GM21381 (cell line): Measurements from ENCODE around the gene GRPR.
"Not testable (repeated sequence)": the region's sequence is repeated elsewhere in the genome, so short reads cannot be mapped to it uniquely, and the experiment has no call there.

Source experiments
- ATAC-seq: cut with Tn5 transposase; IDR thresholded peaks from one replicate; pipeline ENCODE4 v1.9.1; 2021; ENCODE audit warnings: mild to moderate bottlenecking, moderate library complexity; ENCODE audit not compliant: unreplicated experiment

Gene GRPR

DNA sequence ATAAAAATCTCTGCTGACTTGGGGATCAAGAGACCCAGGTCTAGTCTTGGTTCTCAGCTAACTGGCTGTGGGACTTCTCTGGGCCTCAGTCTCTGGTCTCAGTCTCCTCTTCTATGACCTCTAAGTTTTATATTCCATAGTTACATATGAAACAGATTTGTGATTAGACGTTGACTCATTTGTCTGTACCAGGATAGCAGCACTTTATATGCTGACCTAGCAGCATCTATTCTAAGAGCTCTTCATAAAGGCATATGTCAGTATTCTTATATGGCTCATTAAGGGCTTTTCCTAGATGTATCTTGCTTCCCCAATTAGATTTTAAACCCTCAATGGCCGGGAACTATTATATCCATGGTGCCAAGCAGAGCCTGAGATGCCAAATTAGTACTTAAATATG is 12.7 kb downstream of the GRPR start:
- no peak for ATAC-seq

- ATAC-seq: peak; percentile 86
Measured at GRCh38 chrX:16137416-16138107, 14.2 kb downstream of the GRPR start.

- no peak for ATAC-seq
Measured at GRCh38 chrX:16138108-16138427, 14.7 kb downstream of the GRPR start.

- no peak for ATAC-seq
Measured at GRCh38 chrX:16140448-16140847, 17.1 kb downstream of the GRPR start.

GRCh38 chrX:16140983-16141382 is 17.6 kb downstream of the GRPR start:
- ATAC-seq: no peak

DNA sequence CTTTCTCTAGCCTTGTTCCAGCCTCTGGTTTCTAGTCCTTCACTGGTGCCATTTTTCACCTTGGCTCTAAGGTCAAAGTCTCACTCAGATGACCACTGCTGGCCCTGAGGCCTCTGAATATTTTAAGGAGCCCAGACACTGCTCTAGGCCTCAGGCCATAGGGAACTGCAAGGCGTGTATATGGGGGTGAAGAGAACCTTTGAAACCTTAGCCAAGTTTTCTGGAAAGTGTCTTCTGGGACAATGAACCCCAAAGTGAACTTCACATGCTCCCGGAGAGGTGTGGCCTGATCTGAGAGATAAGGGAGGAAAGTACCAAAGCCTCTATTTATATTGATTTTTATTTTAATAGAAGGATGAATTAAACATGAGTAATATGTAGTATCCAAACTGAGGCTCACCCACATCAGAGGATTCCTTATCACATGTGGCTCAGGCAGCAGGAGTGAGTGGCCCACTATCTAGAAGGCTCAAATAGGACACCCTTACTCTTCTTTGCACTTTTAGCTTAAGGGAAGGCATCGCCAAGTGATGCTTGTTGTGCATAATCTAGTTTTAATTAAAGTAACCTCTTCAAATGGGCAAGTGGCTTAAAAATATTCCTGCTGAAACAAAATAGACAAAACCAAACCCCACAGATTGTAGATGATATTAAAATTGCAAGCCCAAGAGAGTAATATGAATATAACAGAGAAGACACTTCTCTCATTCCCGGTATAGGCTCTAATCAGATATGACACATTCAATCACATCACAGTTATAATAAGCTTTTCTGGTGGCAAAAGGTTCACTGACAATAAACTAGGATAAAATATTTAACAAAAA is 18.3 kb downstream of the GRPR start:
- no peak for ATAC-seq

DNA sequence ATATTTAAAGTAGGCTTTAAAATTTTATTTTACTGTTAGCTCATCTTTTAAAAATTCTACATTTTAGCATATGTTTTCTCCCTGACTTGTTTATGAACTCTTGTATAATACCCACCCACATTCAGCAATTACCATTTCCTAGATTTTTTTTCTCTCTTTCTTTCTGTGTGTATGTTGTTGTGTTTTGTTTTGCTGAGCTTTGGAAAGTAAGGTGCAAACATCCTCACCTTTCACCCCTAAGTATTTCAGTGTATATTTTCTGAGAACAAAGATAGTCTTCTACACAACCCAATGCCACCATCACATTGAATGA is 18.8 kb downstream of the GRPR start:
- no peak for ATAC-seq

DNA sequence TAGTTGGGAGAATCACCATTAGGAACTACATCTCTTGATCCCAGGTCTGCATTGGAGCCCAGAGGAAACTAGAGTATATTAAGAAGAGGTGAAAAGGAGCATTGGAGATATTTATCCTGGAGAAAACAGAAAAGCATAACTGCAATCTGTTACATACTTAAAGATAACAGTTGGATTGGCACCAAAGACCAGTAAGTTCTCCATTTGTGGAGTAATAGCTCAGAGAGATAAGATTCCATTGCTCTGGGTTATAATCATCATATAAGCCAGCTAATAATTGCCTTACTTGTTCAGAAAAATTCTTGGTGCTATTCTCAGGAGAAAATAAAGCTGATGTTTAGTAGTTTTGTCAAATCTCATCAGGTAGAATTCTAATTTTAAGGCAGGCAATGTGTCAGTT is 20.6 kb downstream of the GRPR start:
- ATAC-seq: no peak

GRCh38 chrX:16144420-16144819 is 21.1 kb downstream of the GRPR start:
- no peak for ATAC-seq

GRCh38 chrX:16145093-16145492 is 21.7 kb downstream of the GRPR start:
- not testable (repeated sequence) for ATAC-seq

- ATAC-seq: no peak
Measured at GRCh38 chrX:16145656-16146055, 22.3 kb downstream of the GRPR start.

DNA sequence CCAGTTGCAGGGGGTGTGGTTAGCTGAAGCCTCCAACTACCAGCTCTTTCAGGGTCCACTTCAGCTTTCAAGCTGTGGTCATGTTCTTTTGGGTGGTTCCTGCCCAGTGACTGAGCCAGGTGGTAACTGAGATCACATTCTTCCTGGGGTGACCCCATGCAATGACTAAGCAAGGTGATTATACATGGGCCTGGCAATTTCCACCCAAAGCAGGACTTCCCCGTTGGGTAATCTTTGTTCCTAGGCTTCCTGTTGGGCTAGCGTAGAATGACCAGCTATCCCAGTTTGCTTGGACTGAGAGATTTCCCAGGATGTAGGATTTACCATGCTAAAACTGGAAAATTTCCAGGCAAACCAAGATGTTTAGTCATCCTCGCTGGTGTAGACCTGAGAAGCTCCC is 25.5 kb downstream of the GRPR start:
- no peak for ATAC-seq

GRCh38 chrX:16155581-16156096 is 32.3 kb downstream of the GRPR start:
- no peak for ATAC-seq

- no peak for ATAC-seq
Measured at GRCh38 chrX:16156692-16157331, 33.4 kb downstream of the GRPR start.

GRCh38 chrX:16160729-16161128 is 37.4 kb downstream of the GRPR start:
- no peak for ATAC-seq

GRCh38 chrX:16161173-16161572 is 37.8 kb downstream of the GRPR start:
- not testable (repeated sequence) for ATAC-seq

- no peak for ATAC-seq
Measured at GRCh38 chrX:16162391-16162790, 39.0 kb downstream of the GRPR start.

- ATAC-seq: no peak
Measured at GRCh38 chrX:16164748-16165147, 41.4 kb downstream of the GRPR start.

GRCh38 chrX:16167181-16167580 is 43.8 kb downstream of the GRPR start, which contains the start of gene MAGEB17:
TSS of gene MAGEB17 (plus strand) at chrX:16167481. CDS start at chrX:16170383, 2,902 bp downstream.
- no peak for ATAC-seq

GRCh38 chrX:16171039-16171438 is 47.7 kb downstream of the GRPR start:
- no peak for ATAC-seq

- ATAC-seq: no peak
Measured at GRCh38 chrX:16171944-16172343, 48.6 kb downstream of the GRPR start.

DNA sequence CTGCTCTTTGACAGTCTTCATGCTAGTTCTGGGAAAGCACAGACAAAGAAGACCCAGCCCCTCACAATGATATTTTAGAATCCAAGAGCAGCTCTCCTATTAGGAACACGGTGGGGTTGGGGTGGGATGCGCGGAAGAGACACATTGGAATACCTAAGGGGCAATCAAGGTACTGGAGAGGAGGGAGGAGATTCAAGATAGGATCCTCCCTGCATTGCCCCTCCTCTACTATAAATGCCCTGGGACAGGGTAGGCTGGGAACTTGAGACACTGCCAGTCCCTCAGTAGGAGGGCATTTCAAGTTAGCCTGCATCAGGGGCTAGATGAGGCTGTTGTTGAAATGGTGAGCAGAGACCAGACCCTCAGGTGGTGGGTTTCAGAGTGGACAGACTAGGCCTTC is 49.0 kb downstream of the GRPR start:
- ATAC-seq: no peak
